ENCODE measurements around the gene ASTN2. TPM values are rescaled to one million over a fixed set of nuclear protein-coding genes. Genes with fewer than 3 reads are reported as not detected.

Gene ASTN2
- total and polyA plus RNA-seq, 9 of the 15 experiments (the other 6 are each of a cell fraction or from before 2014, with no cell fraction given), result 0.56 to 3.5 (median 1.9) TPM

GRCh38 chr9:116701940-116702642 is 712.8 kb downstream of the ASTN2 start:
- WGBS (ENCODE audit: insufficient coverage, low coverage, missing lambda C conversion rate), result 35% methylated on average over 2 of the region's 2 CpGs
- H3K4me1 ChIP-seq (replicated peaks in 1 of 2; ENCODE audit: control insufficient read depth in 2 of 2, insufficient read depth in 2 of 2, low read length in 2 of 2), result no peaks in the 10 kb centered on the region
- H3K9me1 ChIP-seq (ENCODE audit: control insufficient read depth, insufficient read depth, low read length), result no peaks in the 10 kb centered on the region
- BruUV-seq (replicated peaks), result no TSS peak
- no peaks in the 10 kb centered on the region for H4K20me1 ChIP-seq (replicated peaks; ENCODE audit: control insufficient read depth, insufficient read depth, low read length)
- ChIA-PET CTCF (ENCODE audit: low intra/inter-chr PET ratio) (no interaction called here), POLR2A (no interaction called here)
- H3K9ac ChIP-seq (ENCODE audit: insufficient read depth in 1 of 2, low read depth in 2 of 2, low read length in 2 of 2), result no peak overlapping the region
- DNase-seq (ENCODE audit: extremely low read depth in 1 of 4, low spot score in 3 of 4) (no peak), FAIRE-seq (no peak), ATAC-seq (no peak)
- no peaks in the 10 kb centered on the region for H3K9me3 ChIP-seq (replicated peaks; ENCODE audit: control insufficient read depth, insufficient read depth, low read depth, low read length)
- H3K27me3 ChIP-seq (ENCODE audit: control insufficient read depth in 2 of 2, insufficient read depth in 2 of 2, low read length in 2 of 2), result no peaks in the 10 kb centered on the region
- intact Hi-C loops (cut with micrococcal nuclease) (no loop called here), in situ Hi-C loops (cut with MboI) (no loop called here)
- H3K36me3 ChIP-seq (ENCODE audit: control insufficient read depth, insufficient read depth, low read length), result peaks cover 28% of the 10 kb centered on the region
- no peaks in the 10 kb centered on the region for H3K79me2 ChIP-seq (ENCODE audit: control insufficient read depth, insufficient read depth, low read length)
- no peak overlapping the region for H3K4me3 ChIP-seq
- no peak overlapping the region for H3K4me2 ChIP-seq (ENCODE audit: insufficient read depth, low read length)
- TF ChIP-seq PTBP1 (IDR thresholded peaks at IDR 0.05; ENCODE audit: low read depth, low read length), result no peak
- TF ChIP-seq IRF1 (CRISPR knock-in tag; IDR thresholded peaks at IDR 0.05; ENCODE audit: borderline replicate concordance), result no peak
- no peak for TF ChIP-seq ZZZ3 (IDR thresholded peaks at IDR 0.05)
- no peak for TF ChIP-seq ERF (CRISPR knock-in tag; IDR thresholded peaks at IDR 0.05)
- no peak for TF ChIP-seq ZNF398 (CRISPR knock-in tag; IDR thresholded peaks at IDR 0.05)
- TF ChIP-seq HDAC1 (IDR thresholded peaks at IDR 0.05), result no peak
- TF ChIP-seq ID3 (CRISPR knock-in tag; IDR thresholded peaks at IDR 0.05), result no peak
- no peak for TF ChIP-seq ID3 (tag; IDR thresholded peaks at IDR 0.05)
- no peak for TF ChIP-seq DIDO1 (tag; IDR thresholded peaks at IDR 0.05; ENCODE audit: low read depth)
- TF ChIP-seq E2F1 (CRISPR knock-in tag; IDR thresholded peaks at IDR 0.05), result no peak
- no peak for TF ChIP-seq ZNF518B (CRISPR knock-in tag; IDR thresholded peaks at IDR 0.05)
- TF ChIP-seq NFXL1 (CRISPR knock-in tag; IDR thresholded peaks at IDR 0.05), result no peak
- no peak for TF ChIP-seq ZNF347 (CRISPR knock-in tag; IDR thresholded peaks at IDR 0.05; ENCODE audit: low read depth)
- TF ChIP-seq ZKSCAN1 (IDR thresholded peaks at IDR 0.05; ENCODE audit: low read depth, low read length), result no peak
- no peak for TF ChIP-seq ZNF184 (CRISPR knock-in tag; IDR thresholded peaks at IDR 0.05)
- H3K27ac ChIP-seq (ENCODE audit: extremely low read depth, low read depth, low read length), result no peak overlapping the region
- H2AFZ ChIP-seq (ENCODE audit: low read depth, low read length), result no peak overlapping the region

All from K562 (cell line).